GM23248 (cell line): ENCODE measurements around the gene MYMK. TPM values are rescaled to one million over a fixed set of nuclear protein-coding genes. Genes with fewer than 3 reads are reported as not detected.

Experiments used
- DNase-seq: peaks from one replicate; pipeline ENCODE4 v3.0.0-alpha.2; 2015
- H2AFZ ChIP-seq: fragments of 200-600 bp; sonication (generic); 2 replicates; pipeline ENCODE4 v1.6.1; 2016; ENCODE audit warnings: antibody characterized with exemption
- H3F3A ChIP-seq: fragments of 200-600 bp; sonication (generic); 2 replicates; pipeline ENCODE4 v1.6.1; 2016; ENCODE audit warnings: mild to moderate bottlenecking, antibody characterized with exemption, mixed run types; ENCODE audit not compliant: insufficient read depth
- H3K27ac ChIP-seq: fragments of 200-600 bp; sonication (generic); 2 replicates; pipeline ENCODE4 v1.5.1; 2016; ENCODE audit warnings: mild to moderate bottlenecking
- H3K27me3 ChIP-seq: fragments of 200-600 bp; sonication (generic); replicated peaks from 2 replicates; pipeline ENCODE4 v1.6.1; 2016; ENCODE audit warnings: mild to moderate bottlenecking; ENCODE audit not compliant: insufficient read depth
- H3K36me3 ChIP-seq: fragments of 200-600 bp; sonication (generic); 2 replicates; pipeline ENCODE4 v1.6.1; 2016; ENCODE audit warnings: low read depth, mild to moderate bottlenecking
- H3K4me1 ChIP-seq: fragments of 200-600 bp; sonication (generic); 2 replicates; pipeline ENCODE4 v1.6.1; 2016; ENCODE audit warnings: mild to moderate bottlenecking; ENCODE audit not compliant: insufficient read depth
- H3K4me2 ChIP-seq: fragments of 200-600 bp; sonication (generic); one replicate; pipeline ENCODE4 v1.6.1; 2016; ENCODE audit warnings: mild to moderate bottlenecking; ENCODE audit not compliant: unreplicated experiment
- H3K4me3 ChIP-seq: fragments of 200-600 bp; sonication (generic); 2 replicates; pipeline ENCODE4 v1.5.1; 2016; ENCODE audit warnings: mild to moderate bottlenecking
- H3K79me2 ChIP-seq: fragments of 200-600 bp; sonication (generic); 2 replicates; pipeline ENCODE4 v1.6.1; 2016; ENCODE audit warnings: mild to moderate bottlenecking; ENCODE audit not compliant: insufficient read depth
- H3K9ac ChIP-seq: fragments of 200-600 bp; sonication (generic); 2 replicates; pipeline ENCODE4 v1.6.1; 2016; ENCODE audit warnings: mild to moderate bottlenecking
- H3K9me2 ChIP-seq: fragments of 200-600 bp; sonication (generic); 2 replicates; pipeline ENCODE4 v1.6.1; 2016; ENCODE audit warnings: mixed run types, mild to moderate bottlenecking, moderate library complexity; ENCODE audit not compliant: insufficient read depth
- H3K9me3 ChIP-seq: fragments of 200-600 bp; sonication (generic); one replicate; pipeline ENCODE4 v1.6.1; 2017; ENCODE audit warnings: low read depth
- H4K20me1 ChIP-seq: fragments of 200-600 bp; sonication (generic); 2 replicates; pipeline ENCODE4 v1.6.0; 2016; ENCODE audit not compliant: insufficient read depth
- EZH2 ChIP-seq: fragments of 200-600 bp; sonication (generic); IDR thresholded peaks from 2 replicates; pipeline ENCODE4 v1.6.1; 2018; ENCODE audit warnings: antibody characterized with exemption, mild to moderate bottlenecking; ENCODE audit not compliant: insufficient read depth, poor library complexity, severe bottlenecking
- EZH2phosphoT487 ChIP-seq: fragments of 200-600 bp; sonication (generic); IDR thresholded peaks from 2 replicates; pipeline ENCODE4 v1.6.1; 2018; ENCODE audit warnings: antibody characterized with exemption, moderate library complexity, mild to moderate bottlenecking, low read depth; ENCODE audit not compliant: insufficient read depth
- WGBS, 2 experiments: methylation state at CpG; one replicate each; pipeline ENCODE4 v1.1.6; 2015 to 2017; ENCODE audit warnings: low lambda C conversion rate in 2 of 2, low coverage in 1 of 2; ENCODE audit errors: missing lambda C conversion rate in 2 of 2; 5-methylcytosine and 5-hydroxymethylcytosine counted together
- in situ Hi-C: fragments of 300-500 bp; cut with MboI; formaldehyde crosslinking; loops from 2 replicates; pipeline ENCODE4 v1.15.0; 2020
- polyA plus RNA-seq: library from polyadenylated mRNA; unstranded; fragments of >200 nt; fragmentation: Nextera tagmentation; extraction: Ambion mirVana; gene quantifications from 2 replicates; pipeline ENCODE4 v1.2.1, GENCODE V29; 2016
- total RNA-seq: library from RNA; depleted of rRNA; stranded (reverse); fragments of >200 nt; shearing (Covaris generic); gene quantifications from 2 replicates; pipeline ENCODE4 v1.2.3, GENCODE V29; 2014

MYMK gene
- total and polyA plus RNA-seq, 2 experiments from 2014 or later, result not detected

DNA sequence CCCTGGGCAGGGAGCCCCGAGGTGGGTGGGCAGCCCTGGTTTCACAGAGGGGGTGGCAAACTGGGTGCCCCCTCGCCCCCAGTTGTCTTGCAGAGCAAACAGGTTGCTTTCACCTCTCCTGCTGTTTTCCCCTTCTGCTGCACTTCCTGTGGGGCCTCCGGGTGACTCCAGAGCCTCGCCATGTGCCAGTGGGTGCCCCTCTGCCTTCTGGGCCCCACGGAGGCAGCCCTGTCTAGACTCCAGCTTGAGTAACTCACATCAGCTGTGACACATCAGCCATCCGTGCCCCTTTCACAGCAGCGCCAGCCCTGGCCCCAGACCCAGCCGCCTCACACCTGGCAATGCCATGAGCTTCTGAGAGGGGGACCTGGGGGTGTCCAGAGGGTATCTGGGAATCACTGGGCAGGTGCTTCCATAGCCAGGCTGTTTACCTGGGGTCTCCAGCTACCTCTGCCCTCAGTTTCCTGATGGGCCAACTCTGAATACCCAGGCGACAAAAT is 46.7 kb upstream of the MYMK start:
- H3K27ac ChIP-seq, result no peak overlapping the region
- no peaks in the 10 kb centered on the region for H3K9me2 ChIP-seq
- H3K79me2 ChIP-seq, result no peaks in the 10 kb centered on the region
- no peak overlapping the region for H3K9ac ChIP-seq
- DNase-seq, result no peak
- H3F3A ChIP-seq, result no peaks in the 10 kb centered on the region
- H3K4me2 ChIP-seq, result no peak overlapping the region
- H3K4me1 ChIP-seq, result no peaks in the 10 kb centered on the region
- H2AFZ ChIP-seq, result no peak overlapping the region
- 60 to 72% methylated on average over 9 of the region's 9 CpGs for WGBS, 2 experiments
- TF ChIP-seq EZH2phosphoT487 (no peak), EZH2 (no peak)
- H3K9me3 ChIP-seq, result no peaks in the 10 kb centered on the region
- H3K27me3 ChIP-seq, result peaks cover 31% of the 10 kb centered on the region
- no peaks in the 10 kb centered on the region for H4K20me1 ChIP-seq
- H3K36me3 ChIP-seq, result no peaks in the 10 kb centered on the region
- H3K4me3 ChIP-seq, result no peak overlapping the region
- in situ Hi-C loops, result no loop called here

DNA sequence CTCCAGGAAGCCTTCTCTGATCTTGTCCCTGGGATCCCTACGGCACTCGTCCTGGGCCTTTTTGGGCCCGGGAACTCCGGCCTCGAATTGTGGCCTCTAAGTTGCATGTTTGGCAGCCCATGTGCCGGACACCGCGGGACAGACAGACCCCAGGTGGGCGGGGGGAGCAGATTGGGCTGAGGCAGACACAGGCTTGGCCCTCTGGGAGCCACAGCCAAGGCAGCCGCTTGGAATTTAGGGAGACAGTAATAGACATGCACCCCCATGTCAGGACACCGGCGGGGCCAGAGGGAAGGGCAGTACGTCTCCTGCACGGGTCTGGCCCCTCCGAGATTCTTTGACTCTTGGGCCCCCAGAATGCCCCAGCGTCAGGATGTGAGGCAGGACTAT is 45.9 kb upstream of the MYMK start:
- H3K27ac ChIP-seq, result no peak overlapping the region
- no peaks in the 10 kb centered on the region for H3F3A ChIP-seq

GRCh38 chr9:133569891-133570690 is 45.3 kb upstream of the MYMK start:
- Histone ChIP-seq H3K79me2 (no peaks in the 10 kb centered on the region), H3K4me1 (no peaks in the 10 kb centered on the region), H4K20me1 (no peaks in the 10 kb centered on the region), H3K4me2 (no peak overlapping the region), H3K27ac (no peak overlapping the region), H3K9ac (no peak overlapping the region), H3K9me2 (no peaks in the 10 kb centered on the region), H3K9me3 (no peaks in the 10 kb centered on the region), H2AFZ (no peak overlapping the region), H3K4me3 (no peak overlapping the region), H3K36me3 (no peaks in the 10 kb centered on the region), H3K27me3 (peaks cover 33% of the 10 kb centered on the region), H3F3A (no peaks in the 10 kb centered on the region)
- WGBS, 2 experiments, result 54 to 57% methylated on average over 27 to 36 of the region's 36 CpGs
- no peak for TF ChIP-seq EZH2phosphoT487
- in situ Hi-C loops, result no loop called here
- no peak for DNase-seq

More for the DNA sequence above, 45.9 kb upstream of the MYMK start:
- H3K4me2 ChIP-seq, result no peak overlapping the region
- H3K4me1 ChIP-seq, result no peaks in the 10 kb centered on the region
- no peak overlapping the region for H3K9ac ChIP-seq
- peaks cover 31% of the 10 kb centered on the region for H3K27me3 ChIP-seq
- TF ChIP-seq EZH2phosphoT487 (no peak), EZH2 (no peak)
- H3K36me3 ChIP-seq, result no peaks in the 10 kb centered on the region
- in situ Hi-C loops, result no loop called here
- H4K20me1 ChIP-seq, result no peaks in the 10 kb centered on the region
- no peaks in the 10 kb centered on the region for H3K9me2 ChIP-seq
- no peak for DNase-seq
- no peaks in the 10 kb centered on the region for H3K9me3 ChIP-seq
- H3K4me3 ChIP-seq, result no peak overlapping the region
- WGBS, 2 experiments, result 67 to 71% methylated on average over 16 of the region's 16 CpGs
- H3K79me2 ChIP-seq, result no peaks in the 10 kb centered on the region
- H2AFZ ChIP-seq, result no peak overlapping the region

GRCh38 chr9:133569121-133569785 is 44.5 kb upstream of the MYMK start:
- no peak for DNase-seq
- Histone ChIP-seq H3K9me3 (no peaks in the 10 kb centered on the region), H3K27me3 (peaks cover 39% of the 10 kb centered on the region), H2AFZ (no peak overlapping the region), H3K27ac (no peak overlapping the region), H3K4me3 (no peak overlapping the region), H4K20me1 (no peaks in the 10 kb centered on the region), H3K36me3 (no peaks in the 10 kb centered on the region), H3K4me2 (no peak overlapping the region), H3K9ac (no peak overlapping the region), H3F3A (no peaks in the 10 kb centered on the region), H3K4me1 (no peaks in the 10 kb centered on the region), H3K79me2 (no peaks in the 10 kb centered on the region), H3K9me2 (no peaks in the 10 kb centered on the region)
- TF ChIP-seq EZH2phosphoT487 (no peak), EZH2 (no peak)
- in situ Hi-C loops, result no loop called here
- WGBS, 2 experiments, result 68 to 75% methylated on average over 14 of the region's 14 CpGs
